Upper lobe of right lung (tissue), 1 donor: ENCODE results near the gene CDK13. TPM values are rescaled to one million over a fixed set of nuclear protein-coding genes. Genes with fewer than 3 reads are reported as not detected.

ENCODE experiments used
- ATAC-seq: fragments of 200-7000 bp; cut with Tn5 transposase; one replicate; pipeline ENCODE4 v1.9.1; 2020; ENCODE audit warnings: mild to moderate bottlenecking, moderate library complexity
- DNase-seq: peaks from one replicate; pipeline ENCODE4 v3.0.0-alpha.2; 2020
- H3K27ac ChIP-seq: fragments of 200-600 bp; one replicate; pipeline ENCODE4 v1.8.0; 2022
- H3K27me3 ChIP-seq: fragments of 200-600 bp; one replicate; pipeline ENCODE4 v1.8.0; 2022; ENCODE audit warnings: mild to moderate bottlenecking
- H3K36me3 ChIP-seq: fragments of 200-600 bp; one replicate; pipeline ENCODE4 v1.8.0; 2022
- H3K4me1 ChIP-seq: fragments of 200-600 bp; one replicate; pipeline ENCODE4 v1.8.0; 2022
- H3K4me3 ChIP-seq: fragments of 200-600 bp; one replicate; pipeline ENCODE4 v1.8.0; 2022; ENCODE audit warnings: mild to moderate bottlenecking
- H3K9me3 ChIP-seq: fragments of 200-600 bp; one replicate; pipeline ENCODE4 v1.8.0; 2022
- intact Hi-C: fragments of 100-400 bp; cut with DNase I; formaldehyde crosslinking; loops from one replicate; pipeline ENCODE4 v1.11.0; 2022
- total RNA-seq: library from RNA; stranded (reverse); fragmentation: NEBNext Ultra II Directional; extraction: Animal tissue kit (Norgen Biotek cat#: 25700); gene quantifications from one replicate; pipeline ENCODE4 v1.2.1, GENCODE V29; 2021
- TF ChIP-seq, protein P1 (sequence below): fragments of 200-600 bp; IDR thresholded peaks from one replicate; pipeline ENCODE4 v1.8.0; 2022; ENCODE audit warnings: antibody characterized with exemption
- donor health status: DM: no; HTN: yes; CAD: no; lungs with severe emphysema.

CDK13 gene
- total RNA-seq, 1 donor from 2014 or later: 51.4 TPM

GRCh38 chr7:39923091-39923490 lies 27.0 kb upstream of the CDK13 start:
- intact Hi-C loops: no loop called here
- no peak overlapping the region for H3K4me3 ChIP-seq
- H3K4me1 ChIP-seq: no peaks in the 10 kb centered on the region
- no peaks in the 10 kb centered on the region for H3K36me3 ChIP-seq
- no peaks in the 10 kb centered on the region for H3K9me3 ChIP-seq
- no peak for DNase-seq
- no peaks in the 10 kb centered on the region for H3K27me3 ChIP-seq
- ATAC-seq: no peak
- H3K27ac ChIP-seq: no peak overlapping the region
- TF ChIP-seq, protein P1, sequence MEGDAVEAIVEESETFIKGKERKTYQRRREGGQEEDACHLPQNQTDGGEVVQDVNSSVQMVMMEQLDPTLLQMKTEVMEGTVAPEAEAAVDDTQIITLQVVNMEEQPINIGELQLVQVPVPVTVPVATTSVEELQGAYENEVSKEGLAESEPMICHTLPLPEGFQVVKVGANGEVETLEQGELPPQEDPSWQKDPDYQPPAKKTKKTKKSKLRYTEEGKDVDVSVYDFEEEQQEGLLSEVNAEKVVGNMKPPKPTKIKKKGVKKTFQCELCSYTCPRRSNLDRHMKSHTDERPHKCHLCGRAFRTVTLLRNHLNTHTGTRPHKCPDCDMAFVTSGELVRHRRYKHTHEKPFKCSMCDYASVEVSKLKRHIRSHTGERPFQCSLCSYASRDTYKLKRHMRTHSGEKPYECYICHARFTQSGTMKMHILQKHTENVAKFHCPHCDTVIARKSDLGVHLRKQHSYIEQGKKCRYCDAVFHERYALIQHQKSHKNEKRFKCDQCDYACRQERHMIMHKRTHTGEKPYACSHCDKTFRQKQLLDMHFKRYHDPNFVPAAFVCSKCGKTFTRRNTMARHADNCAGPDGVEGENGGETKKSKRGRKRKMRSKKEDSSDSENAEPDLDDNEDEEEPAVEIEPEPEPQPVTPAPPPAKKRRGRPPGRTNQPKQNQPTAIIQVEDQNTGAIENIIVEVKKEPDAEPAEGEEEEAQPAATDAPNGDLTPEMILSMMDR: no peak

DNA sequence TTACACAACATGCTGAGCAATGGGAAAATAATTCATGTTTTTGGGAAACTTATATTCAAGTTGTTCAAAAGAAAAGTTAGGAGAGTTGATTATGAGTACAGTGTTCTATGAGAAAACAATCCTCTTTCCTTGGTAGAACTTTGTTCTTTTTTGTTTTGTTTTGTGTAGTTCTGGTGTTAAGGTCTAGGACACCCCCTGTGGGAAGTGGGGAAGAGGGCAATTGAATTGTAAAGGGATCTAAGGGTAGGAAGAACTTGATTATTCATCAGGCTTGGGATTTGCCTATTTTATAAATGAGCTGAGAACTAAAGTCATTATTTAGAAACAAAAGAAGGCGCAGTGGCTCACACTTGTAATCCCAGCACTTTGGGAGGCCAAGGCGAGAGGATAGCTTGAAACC lies 25.9 kb upstream of the CDK13 start:
- DNase-seq: no peak
- TF ChIP-seq, protein P1: no peak
- no peaks in the 10 kb centered on the region for H3K9me3 ChIP-seq
- no peak for ATAC-seq
- H3K36me3 ChIP-seq: no peaks in the 10 kb centered on the region
- no peak overlapping the region for H3K27ac ChIP-seq
- H3K27me3 ChIP-seq: no peaks in the 10 kb centered on the region
- intact Hi-C loops: no loop called here
- H3K4me3 ChIP-seq: no peak overlapping the region
- H3K4me1 ChIP-seq: no peaks in the 10 kb centered on the region

- H3K36me3 ChIP-seq: no peaks in the 10 kb centered on the region
- H3K27ac ChIP-seq: no peak overlapping the region
- DNase-seq: no peak
- intact Hi-C loops: no loop called here
- no peak overlapping the region for H3K4me3 ChIP-seq
- H3K4me1 ChIP-seq: no peaks in the 10 kb centered on the region
- no peaks in the 10 kb centered on the region for H3K9me3 ChIP-seq
- no peak for ATAC-seq
- TF ChIP-seq, protein P1: no peak
- no peaks in the 10 kb centered on the region for H3K27me3 ChIP-seq
Observed at GRCh38 chr7:39926111-39926510, 23.9 kb upstream of the CDK13 start.

- Histone ChIP-seq H3K36me3 (no peaks in the 10 kb centered on the region), H3K4me1 (no peaks in the 10 kb centered on the region), H3K4me3 (no peak overlapping the region), H3K27me3 (no peaks in the 10 kb centered on the region), H3K27ac (no peak overlapping the region), H3K9me3 (no peaks in the 10 kb centered on the region)
- TF ChIP-seq, protein P1: no peak
- DNase-seq (no peak), ATAC-seq (no peak)
- intact Hi-C loops: no loop called here
Observed at GRCh38 chr7:39927018-39927417, 23.0 kb upstream of the CDK13 start.

- intact Hi-C loops: no loop called here
- Histone ChIP-seq H3K27ac (no peak overlapping the region), H3K36me3 (no peaks in the 10 kb centered on the region), H3K27me3 (no peaks in the 10 kb centered on the region), H3K9me3 (no peaks in the 10 kb centered on the region), H3K4me1 (no peaks in the 10 kb centered on the region), H3K4me3 (no peak overlapping the region)
- TF ChIP-seq, protein P1: no peak
- DNase-seq (no peak), ATAC-seq (no peak)
Observed at GRCh38 chr7:39934132-39934531, 15.9 kb upstream of the CDK13 start.

DNA sequence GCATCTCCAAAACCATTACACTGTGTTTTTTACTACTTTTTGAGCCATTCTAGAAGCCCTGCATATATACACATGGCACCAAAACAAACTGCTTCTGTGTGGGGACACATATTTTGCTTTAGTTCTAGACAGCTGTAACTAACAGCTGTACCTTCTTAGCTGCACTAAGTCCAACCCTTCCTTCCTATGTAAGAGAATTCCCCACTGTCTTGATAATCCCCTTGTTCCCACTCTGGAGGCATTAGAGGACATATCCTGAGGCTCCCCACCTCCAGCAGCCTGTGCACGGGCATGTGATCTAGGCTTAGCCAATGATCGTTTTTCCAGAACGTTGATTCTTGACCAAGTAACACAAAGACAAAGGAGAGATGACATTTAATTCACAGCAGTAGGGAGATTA lies 13.3 kb upstream of the CDK13 start:
- ATAC-seq (no peak), DNase-seq (no peak)
- H3K27me3 ChIP-seq: no peaks in the 10 kb centered on the region
- no peaks in the 10 kb centered on the region for H3K36me3 ChIP-seq
- H3K4me1 ChIP-seq: no peaks in the 10 kb centered on the region
- TF ChIP-seq, protein P1: no peak
- intact Hi-C loops: no loop called here
- H3K4me3 ChIP-seq: no peak overlapping the region
- no peaks in the 10 kb centered on the region for H3K9me3 ChIP-seq
- no peak overlapping the region for H3K27ac ChIP-seq
